GM12878 (cell line): Measurements from ENCODE around the gene LRP1. TPM values are rescaled to one million over a fixed set of nuclear protein-coding genes. Genes with fewer than 3 reads are reported as not detected.

Experiments
- BMI1 ChIP-seq: fragments of 450-650 bp; IDR thresholded peaks from 2 replicates; pipeline ENCODE4 v1.6.1; 2016; ENCODE audit warnings: mild to moderate bottlenecking, moderate library complexity, borderline replicate concordance
- CREB1 ChIP-seq: IDR thresholded peaks from 2 replicates; pipeline ENCODE4 v1.6.1; 2012; ENCODE audit warnings: low read depth, mild to moderate bottlenecking, inconsistent platforms
- CREM ChIP-seq: IDR thresholded peaks from 2 replicates; pipeline ENCODE4 v1.6.1; 2014; ENCODE audit warnings: antibody characterized with exemption, low read depth
- IKZF2 ChIP-seq, 2 experiments: fragments of 450-650 bp; IDR thresholded peaks; 2 replicates each; pipeline ENCODE4 v1.6.1; 2017; ENCODE audit warnings: mild to moderate bottlenecking in 2 of 2, moderate library complexity in 2 of 2
- MEF2A ChIP-seq: IDR thresholded peaks from 2 replicates; pipeline ENCODE4 v1.6.1; 2011; ENCODE audit warnings: low read depth, mild to moderate bottlenecking, low read length, moderate library complexity; ENCODE audit not compliant: insufficient read depth
- NBN ChIP-seq: fragments of 450-650 bp; IDR thresholded peaks from 2 replicates; pipeline ENCODE4 v1.6.1; 2016
- NFYA ChIP-seq: IDR thresholded peaks from 2 replicates; pipeline ENCODE4 v1.6.1; 2011; ENCODE audit warnings: low read depth, mild to moderate bottlenecking, low read length, improper control_type of control experiment, borderline replicate concordance
- POU2F2 ChIP-seq: IDR thresholded peaks from 3 replicates; pipeline ENCODE4 v1.6.1; 2011; ENCODE audit warnings: low read depth, mild to moderate bottlenecking, low read length, borderline replicate concordance
- SMAD5 ChIP-seq: IDR thresholded peaks from 2 replicates; pipeline ENCODE4 v1.6.1; 2016; ENCODE audit warnings: antibody characterized with exemption, low read depth
- SREBF1 ChIP-seq: IDR thresholded peaks from 2 replicates; pipeline ENCODE4 v1.6.1; 2012; ENCODE audit warnings: mild to moderate bottlenecking, low read length
- STAT1 ChIP-seq: fragments of 450-650 bp; conservative IDR thresholded peaks from 2 replicates; pipeline ENCODE4 v1.6.1; 2014; ENCODE audit warnings: antibody characterized with exemption, mild to moderate bottlenecking
- TARDBP ChIP-seq: IDR thresholded peaks from 2 replicates; pipeline ENCODE4 v1.6.1; 2016; ENCODE audit warnings: borderline replicate concordance
- TBL1XR1 ChIP-seq: IDR thresholded peaks from 2 replicates; pipeline ENCODE4 v1.6.1; 2012; ENCODE audit warnings: low read depth, low read length, improper control_type of control experiment
- TCF12 ChIP-seq: IDR thresholded peaks from 2 replicates; pipeline ENCODE4 v1.6.1; 2011; ENCODE audit warnings: low read depth, mild to moderate bottlenecking, low read length
- TCF3 ChIP-seq: IDR thresholded peaks from 2 replicates; pipeline ENCODE4 v1.6.1; 2012; ENCODE audit warnings: low read depth, mild to moderate bottlenecking, low read length, borderline replicate concordance; ENCODE audit not compliant: insufficient read depth
- polyA plus RNA-seq, 11 experiments: library from polyadenylated mRNA; depleted of rRNA in 4 of 11; unstranded in 6 of 11; stranded (reverse) in 5 of 11; fragments of >200 nt; fragmentation: Nextera tagmentation in 4 of 11; fragmentation: Illumina TruSeq in 1 of 11; extraction: Ambion mirVana in 4 of 11; extraction: Trizol in 1 of 11; gene quantifications; 1 replicate in 1 of 11; 2 replicates in 10 of 11; pipeline versions ENCODE4 v1.2.1 to v1.2.3, GENCODE V29; 2011 to 2016; ENCODE audit warnings: inconsistent platforms in 2 of 11, missing spikeins in 2 of 11, low read depth in 1 of 11
- total RNA-seq, 4 experiments: library from RNA; depleted of rRNA in 3 of 4; stranded (reverse); fragments of >200 nt in 3 of 4; fragmentation: Illumina TruSeq in 1 of 4; extraction: Trizol in 1 of 4; gene quantifications; 2 replicates each; pipeline versions ENCODE4 v1.2.1 to v1.2.3, GENCODE V29; 2013 to 2021
- TF ChIP-seq, protein P1 (sequence below): fragments of 450-650 bp; formaldehyde crosslinking; IDR thresholded peaks from 2 replicates; pipeline ENCODE4 v1.4.0; 2020; ENCODE audit warnings: mild to moderate bottlenecking, moderate library complexity
- TF ChIP-seq, protein P2 (sequence below): IDR thresholded peaks from 2 replicates; pipeline ENCODE4 v1.6.1; 2012; ENCODE audit warnings: low read depth, low read length, improper control_type of control experiment
- TF ChIP-seq, protein P3 (sequence below): fragments of 450-650 bp; IDR thresholded peaks from 2 replicates; pipeline ENCODE4 v1.6.1; 2016; ENCODE audit warnings: mild to moderate bottlenecking, moderate library complexity, borderline replicate concordance

Gene LRP1
- total and polyA plus RNA-seq, 10 of the 15 experiments (the other 5 are each of a cell fraction or from before 2014, with no cell fraction given): under 0.01 to 1.1 (median 0.20) TPM; not detected in 2

DNA sequence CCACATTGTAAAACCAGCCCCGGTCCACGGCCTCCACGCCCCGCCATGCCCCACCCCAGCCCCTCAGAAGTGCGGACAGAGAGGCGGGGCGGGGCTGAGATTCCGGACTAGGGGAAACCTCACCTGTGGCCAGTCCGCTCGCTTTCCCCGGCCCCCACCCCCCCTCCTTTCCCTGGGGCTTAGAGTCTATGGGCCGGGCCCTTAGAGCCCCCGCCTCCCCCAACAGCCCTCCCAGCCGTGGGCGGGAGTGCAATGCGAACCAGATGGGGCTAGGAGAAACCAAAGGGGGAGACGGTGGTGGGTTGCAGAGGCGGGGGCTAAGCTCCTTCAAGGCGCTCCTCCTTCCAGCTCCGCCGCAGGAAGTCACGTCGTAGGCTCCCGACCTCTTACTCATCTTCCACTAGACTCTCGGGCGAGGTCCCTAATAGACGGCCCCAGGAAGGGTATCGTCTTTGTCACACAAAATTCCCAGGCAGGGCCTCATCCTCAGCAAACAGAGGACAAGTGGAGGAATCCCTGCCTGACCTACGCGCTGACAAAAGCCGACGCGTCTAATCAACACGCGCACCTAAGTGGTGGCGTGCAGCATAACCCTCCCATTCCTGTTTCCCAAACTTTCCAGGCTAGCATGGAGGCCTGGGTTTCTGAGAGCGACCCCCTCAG, 40.5 kb upstream of the LRP1 start (continued):
- peak; percentile 38; the same call in 1 of the 2 replicates for TF ChIP-seq TCF3
- TF ChIP-seq NFYA: no peak
- TF ChIP-seq MEF2A: 0 out of 2 replicates have a peak, but pooled peaks have one; percentile 14
- peak; percentile 41; the same call in 1 of the 2 replicates for TF ChIP-seq TCF12
- no peak for TF ChIP-seq CREB1
- TF ChIP-seq CREM: 0 out of 2 replicates have a peak, but pooled peaks have one; percentile 26
- TF ChIP-seq, protein P1, sequence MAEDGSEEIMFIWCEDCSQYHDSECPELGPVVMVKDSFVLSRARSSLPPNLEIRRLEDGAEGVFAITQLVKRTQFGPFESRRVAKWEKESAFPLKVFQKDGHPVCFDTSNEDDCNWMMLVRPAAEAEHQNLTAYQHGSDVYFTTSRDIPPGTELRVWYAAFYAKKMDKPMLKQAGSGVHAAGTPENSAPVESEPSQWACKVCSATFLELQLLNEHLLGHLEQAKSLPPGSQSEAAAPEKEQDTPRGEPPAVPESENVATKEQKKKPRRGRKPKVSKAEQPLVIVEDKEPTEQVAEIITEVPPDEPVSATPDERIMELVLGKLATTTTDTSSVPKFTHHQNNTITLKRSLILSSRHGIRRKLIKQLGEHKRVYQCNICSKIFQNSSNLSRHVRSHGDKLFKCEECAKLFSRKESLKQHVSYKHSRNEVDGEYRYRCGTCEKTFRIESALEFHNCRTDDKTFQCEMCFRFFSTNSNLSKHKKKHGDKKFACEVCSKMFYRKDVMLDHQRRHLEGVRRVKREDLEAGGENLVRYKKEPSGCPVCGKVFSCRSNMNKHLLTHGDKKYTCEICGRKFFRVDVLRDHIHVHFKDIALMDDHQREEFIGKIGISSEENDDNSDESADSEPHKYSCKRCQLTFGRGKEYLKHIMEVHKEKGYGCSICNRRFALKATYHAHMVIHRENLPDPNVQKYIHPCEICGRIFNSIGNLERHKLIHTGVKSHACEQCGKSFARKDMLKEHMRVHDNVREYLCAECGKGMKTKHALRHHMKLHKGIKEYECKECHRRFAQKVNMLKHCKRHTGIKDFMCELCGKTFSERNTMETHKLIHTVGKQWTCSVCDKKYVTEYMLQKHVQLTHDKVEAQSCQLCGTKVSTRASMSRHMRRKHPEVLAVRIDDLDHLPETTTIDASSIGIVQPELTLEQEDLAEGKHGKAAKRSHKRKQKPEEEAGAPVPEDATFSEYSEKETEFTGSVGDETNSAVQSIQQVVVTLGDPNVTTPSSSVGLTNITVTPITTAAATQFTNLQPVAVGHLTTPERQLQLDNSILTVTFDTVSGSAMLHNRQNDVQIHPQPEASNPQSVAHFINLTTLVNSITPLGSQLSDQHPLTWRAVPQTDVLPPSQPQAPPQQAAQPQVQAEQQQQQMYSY: no peak
- peak; percentile 77; a peak in 3 of 4 replicates for TF ChIP-seq IKZF2 (IDR thresholded peaks at IDR 0.05)
- TF ChIP-seq, protein P2, sequence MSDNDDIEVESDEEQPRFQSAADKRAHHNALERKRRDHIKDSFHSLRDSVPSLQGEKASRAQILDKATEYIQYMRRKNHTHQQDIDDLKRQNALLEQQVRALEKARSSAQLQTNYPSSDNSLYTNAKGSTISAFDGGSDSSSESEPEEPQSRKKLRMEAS: peak; percentile 19; the same call in 1 of the 2 replicates
- TF ChIP-seq NBN: peak; percentile 51; the same call in 1 of the 2 replicates
- TF ChIP-seq TARDBP: peak; percentile 2; the same call in 1 of the 2 replicates
- TF ChIP-seq BMI1: 0 out of 2 replicates have a peak, but pooled peaks have one; percentile 18
- TF ChIP-seq, protein P3, sequence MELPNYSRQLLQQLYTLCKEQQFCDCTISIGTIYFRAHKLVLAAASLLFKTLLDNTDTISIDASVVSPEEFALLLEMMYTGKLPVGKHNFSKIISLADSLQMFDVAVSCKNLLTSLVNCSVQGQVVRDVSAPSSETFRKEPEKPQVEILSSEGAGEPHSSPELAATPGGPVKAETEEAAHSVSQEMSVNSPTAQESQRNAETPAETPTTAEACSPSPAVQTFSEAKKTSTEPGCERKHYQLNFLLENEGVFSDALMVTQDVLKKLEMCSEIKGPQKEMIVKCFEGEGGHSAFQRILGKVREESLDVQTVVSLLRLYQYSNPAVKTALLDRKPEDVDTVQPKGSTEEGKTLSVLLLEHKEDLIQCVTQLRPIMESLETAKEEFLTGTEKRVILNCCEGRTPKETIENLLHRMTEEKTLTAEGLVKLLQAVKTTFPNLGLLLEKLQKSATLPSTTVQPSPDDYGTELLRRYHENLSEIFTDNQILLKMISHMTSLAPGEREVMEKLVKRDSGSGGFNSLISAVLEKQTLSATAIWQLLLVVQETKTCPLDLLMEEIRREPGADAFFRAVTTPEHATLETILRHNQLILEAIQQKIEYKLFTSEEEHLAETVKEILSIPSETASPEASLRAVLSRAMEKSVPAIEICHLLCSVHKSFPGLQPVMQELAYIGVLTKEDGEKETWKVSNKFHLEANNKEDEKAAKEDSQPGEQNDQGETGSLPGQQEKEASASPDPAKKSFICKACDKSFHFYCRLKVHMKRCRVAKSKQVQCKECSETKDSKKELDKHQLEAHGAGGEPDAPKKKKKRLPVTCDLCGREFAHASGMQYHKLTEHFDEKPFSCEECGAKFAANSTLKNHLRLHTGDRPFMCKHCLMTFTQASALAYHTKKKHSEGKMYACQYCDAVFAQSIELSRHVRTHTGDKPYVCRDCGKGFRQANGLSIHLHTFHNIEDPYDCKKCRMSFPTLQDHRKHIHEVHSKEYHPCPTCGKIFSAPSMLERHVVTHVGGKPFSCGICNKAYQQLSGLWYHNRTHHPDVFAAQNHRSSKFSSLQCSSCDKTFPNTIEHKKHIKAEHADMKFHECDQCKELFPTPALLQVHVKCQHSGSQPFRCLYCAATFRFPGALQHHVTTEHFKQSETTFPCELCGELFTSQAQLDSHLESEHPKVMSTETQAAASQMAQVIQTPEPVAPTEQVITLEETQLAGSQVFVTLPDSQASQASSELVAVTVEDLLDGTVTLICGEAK: peak; percentile 46; the same call in 1 of the 2 replicates
- no peak for TF ChIP-seq SREBF1
- peak; percentile 5; the same call in 1 of the 3 replicates for TF ChIP-seq POU2F2
- no peak for TF ChIP-seq STAT1
- 0 out of 2 replicates have a peak, but pooled peaks have one; percentile 49 for TF ChIP-seq TBL1XR1
- TF ChIP-seq SMAD5: peak; percentile 41; the same call in 1 of the 2 replicates
